AG09319 (cell line): ENCODE results near the gene NCAN.

Experiments used
- DNase-seq: peaks from one replicate; pipeline ENCODE4 v3.0.0-alpha.2; 2010; ENCODE audit warnings: low read depth; ENCODE audit errors: extremely low read depth
- TF ChIP-seq, protein P1 (sequence below): IDR thresholded peaks from 2 replicates; pipeline ENCODE4 v1.5.1; 2011; ENCODE audit warnings: low read depth, mild to moderate bottlenecking, inconsistent platforms, low read length, moderate library complexity

The NCAN gene

DNA sequence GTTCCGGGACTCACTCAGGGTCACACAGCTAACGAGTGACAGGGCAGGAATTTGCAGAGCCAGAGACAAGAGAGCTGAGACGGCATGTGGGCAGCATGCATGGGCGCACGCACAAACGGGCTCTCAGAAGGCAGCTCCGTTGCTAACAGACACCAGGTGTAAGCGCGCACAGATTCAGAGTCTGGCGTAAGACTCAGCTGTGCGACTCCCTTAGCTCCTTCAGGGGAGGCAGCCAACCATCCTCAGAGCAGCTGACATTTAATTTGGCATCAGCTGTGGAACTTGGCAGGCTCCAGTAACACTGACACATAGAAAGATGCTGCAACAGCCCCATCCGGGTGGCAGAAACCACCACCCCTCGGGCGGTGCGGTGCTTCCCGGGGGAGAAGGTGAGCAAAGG is 68.8 kb downstream of the NCAN start:
- peak; percentile 5 for DNase-seq

DNA sequence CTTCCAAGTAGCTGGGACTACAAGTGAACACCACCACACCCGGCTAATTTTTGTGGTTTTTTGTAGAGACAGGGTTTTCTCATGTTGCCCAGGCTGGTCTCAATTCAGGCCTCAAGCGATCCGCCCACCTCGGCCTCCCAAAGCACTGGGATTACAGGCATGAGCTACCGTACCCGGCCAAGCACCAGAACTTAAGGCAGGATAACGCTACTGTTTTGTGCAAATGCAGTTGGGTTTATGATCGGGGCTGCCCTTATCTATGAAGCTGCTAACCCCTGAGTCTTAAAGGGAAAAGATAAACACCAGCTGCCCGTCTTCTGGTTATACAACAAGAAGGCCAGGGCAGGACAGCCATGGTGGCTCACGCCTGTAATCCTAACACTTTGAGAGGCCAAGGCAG is 73.9 kb downstream of the NCAN start:
- DNase-seq = no peak
- TF ChIP-seq, protein P1, sequence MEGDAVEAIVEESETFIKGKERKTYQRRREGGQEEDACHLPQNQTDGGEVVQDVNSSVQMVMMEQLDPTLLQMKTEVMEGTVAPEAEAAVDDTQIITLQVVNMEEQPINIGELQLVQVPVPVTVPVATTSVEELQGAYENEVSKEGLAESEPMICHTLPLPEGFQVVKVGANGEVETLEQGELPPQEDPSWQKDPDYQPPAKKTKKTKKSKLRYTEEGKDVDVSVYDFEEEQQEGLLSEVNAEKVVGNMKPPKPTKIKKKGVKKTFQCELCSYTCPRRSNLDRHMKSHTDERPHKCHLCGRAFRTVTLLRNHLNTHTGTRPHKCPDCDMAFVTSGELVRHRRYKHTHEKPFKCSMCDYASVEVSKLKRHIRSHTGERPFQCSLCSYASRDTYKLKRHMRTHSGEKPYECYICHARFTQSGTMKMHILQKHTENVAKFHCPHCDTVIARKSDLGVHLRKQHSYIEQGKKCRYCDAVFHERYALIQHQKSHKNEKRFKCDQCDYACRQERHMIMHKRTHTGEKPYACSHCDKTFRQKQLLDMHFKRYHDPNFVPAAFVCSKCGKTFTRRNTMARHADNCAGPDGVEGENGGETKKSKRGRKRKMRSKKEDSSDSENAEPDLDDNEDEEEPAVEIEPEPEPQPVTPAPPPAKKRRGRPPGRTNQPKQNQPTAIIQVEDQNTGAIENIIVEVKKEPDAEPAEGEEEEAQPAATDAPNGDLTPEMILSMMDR = no peak

More for the DNA sequence above, 68.8 kb downstream of the NCAN start:
- TF ChIP-seq, protein P1 = no peak

- no peak for DNase-seq
- TF ChIP-seq, protein P1 = no peak
Measured at GRCh38 chr19:19292607-19293006, 80.8 kb downstream of the NCAN start.

DNA sequence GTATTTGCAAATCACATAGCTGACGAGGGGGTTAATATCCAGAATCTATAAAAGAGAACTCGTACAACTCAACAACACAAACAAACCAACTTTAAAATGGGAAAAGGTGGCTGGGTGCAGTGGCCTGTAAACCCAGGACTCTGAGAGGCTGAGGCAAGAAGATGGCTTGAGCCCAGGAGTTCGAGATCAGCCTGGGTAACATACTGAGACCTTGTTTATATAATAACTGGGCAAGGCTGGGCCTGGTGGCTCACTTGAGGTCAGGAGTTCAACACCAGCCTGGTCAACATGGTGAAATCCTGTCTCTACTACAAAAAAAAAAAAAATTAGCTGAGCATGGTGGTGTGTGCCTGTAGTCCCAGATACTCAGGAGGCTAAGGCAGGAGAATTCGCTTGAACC is 83.2 kb downstream of the NCAN start:
- TF ChIP-seq, protein P1 = no peak
- DNase-seq = no peak

- TF ChIP-seq, protein P1 = no peak
Measured at GRCh38 chr19:19296953-19297689, 85.4 kb downstream of the NCAN start.

DNA sequence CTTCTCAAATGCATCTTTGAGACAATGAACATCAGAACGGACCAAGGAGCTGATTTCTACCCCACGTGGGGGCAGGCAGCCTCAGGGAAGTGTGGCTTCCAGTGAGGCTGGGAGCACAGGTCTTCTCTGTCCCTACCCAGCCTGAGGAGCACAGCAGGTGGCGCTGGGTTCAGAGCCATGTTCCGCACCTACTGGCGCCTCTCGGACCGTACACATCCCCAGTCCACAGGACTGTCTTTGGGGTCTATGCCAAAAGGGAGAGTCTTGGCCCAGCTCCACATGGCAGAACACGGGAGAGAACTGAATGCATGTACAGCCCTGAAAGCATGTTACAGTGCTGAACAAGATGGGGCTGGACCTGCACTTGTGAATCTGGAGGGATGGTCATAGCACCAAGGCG is 86.0 kb downstream of the NCAN start:
- TF ChIP-seq, protein P1 = no peak
- DNase-seq = no peak

More at GRCh38 chr19:19296953-19297689, 85.4 kb downstream of the NCAN start:
- no peak for DNase-seq

- TF ChIP-seq, protein P1 = no peak
- no peak for DNase-seq
Measured at GRCh38 chr19:19300613-19301012, 88.9 kb downstream of the NCAN start.
